ENCODE data around the gene DNM2. TPM values are rescaled to one million over a fixed set of nuclear protein-coding genes. Genes with fewer than 3 reads are reported as not detected.
A peak's percentile ranks its signal among the peaks of the same experiment; 100 is the strongest.
"Not testable (repeated sequence)": the region's sequence is repeated elsewhere in the genome, so short reads cannot be mapped to it uniquely, and the experiment has no call there.

The DNM2 gene
- total RNA-seq, 4 donors from 2014 or later, result 79.1 to 115 (median 96.8) TPM

GRCh38 chr19:10742476-10742875, 24.6 kb downstream of the DNM2 start:
- 50 to 100% methylated on average over 2 to 3 of the region's 4 CpGs for WGBS, 2 donors (ENCODE audit: low coverage in 1 of 2)
- H3K4me3 ChIP-seq, result no peak overlapping the region
- no peaks in the 10 kb centered on the region for H3K9me3 ChIP-seq
- ATAC-seq, result peak; percentile 57
- no peak overlapping the region for H3K27ac ChIP-seq
- TF ChIP-seq POLR2AphosphoS5 (IDR thresholded peaks at IDR 0.05) (no peak), POLR2A (IDR thresholded peaks at IDR 0.05) (no peak), EP300 (IDR thresholded peaks at IDR 0.05) (no peak)
- TF ChIP-seq, protein P1, sequence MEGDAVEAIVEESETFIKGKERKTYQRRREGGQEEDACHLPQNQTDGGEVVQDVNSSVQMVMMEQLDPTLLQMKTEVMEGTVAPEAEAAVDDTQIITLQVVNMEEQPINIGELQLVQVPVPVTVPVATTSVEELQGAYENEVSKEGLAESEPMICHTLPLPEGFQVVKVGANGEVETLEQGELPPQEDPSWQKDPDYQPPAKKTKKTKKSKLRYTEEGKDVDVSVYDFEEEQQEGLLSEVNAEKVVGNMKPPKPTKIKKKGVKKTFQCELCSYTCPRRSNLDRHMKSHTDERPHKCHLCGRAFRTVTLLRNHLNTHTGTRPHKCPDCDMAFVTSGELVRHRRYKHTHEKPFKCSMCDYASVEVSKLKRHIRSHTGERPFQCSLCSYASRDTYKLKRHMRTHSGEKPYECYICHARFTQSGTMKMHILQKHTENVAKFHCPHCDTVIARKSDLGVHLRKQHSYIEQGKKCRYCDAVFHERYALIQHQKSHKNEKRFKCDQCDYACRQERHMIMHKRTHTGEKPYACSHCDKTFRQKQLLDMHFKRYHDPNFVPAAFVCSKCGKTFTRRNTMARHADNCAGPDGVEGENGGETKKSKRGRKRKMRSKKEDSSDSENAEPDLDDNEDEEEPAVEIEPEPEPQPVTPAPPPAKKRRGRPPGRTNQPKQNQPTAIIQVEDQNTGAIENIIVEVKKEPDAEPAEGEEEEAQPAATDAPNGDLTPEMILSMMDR (IDR thresholded peaks at IDR 0.05), result no peak
- H3K27me3 ChIP-seq, result no peaks in the 10 kb centered on the region
- H3K4me1 ChIP-seq, result peaks cover 0 to 42% (median 6%) of the 10 kb centered on the region in 3 donors
- H3K36me3 ChIP-seq, result peaks cover 0 to 4% of the 10 kb centered on the region in 2 donors

GRCh38 chr19:10744253-10744798, 26.4 kb downstream of the DNM2 start:
- H3K4me1 ChIP-seq, result peaks cover 0 to 50% (median 19%) of the 10 kb centered on the region in 3 donors

DNA sequence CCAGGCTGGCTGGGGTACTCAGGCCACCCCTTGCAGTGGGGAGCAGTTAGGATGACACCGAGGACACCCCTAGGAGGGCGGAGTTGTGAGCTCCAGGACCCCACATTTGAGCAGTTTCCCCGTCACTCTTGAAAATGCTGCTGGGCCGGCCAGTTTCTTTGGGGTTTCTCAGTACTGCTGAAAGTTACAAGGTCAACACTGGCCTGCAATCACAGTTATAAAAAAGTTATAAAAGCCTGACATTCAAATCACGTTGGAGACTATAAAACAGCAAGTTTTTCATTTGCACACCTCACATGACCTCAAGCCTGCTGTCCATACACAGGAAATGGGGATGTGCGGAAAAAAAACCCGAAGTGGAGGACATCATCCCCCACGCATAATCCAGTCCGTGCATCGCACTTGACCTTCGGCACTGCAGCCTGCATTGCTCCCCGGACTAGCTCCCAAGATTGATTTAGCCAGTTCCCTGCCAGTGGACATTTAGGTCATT, 27.0 kb downstream of the DNM2 start:
- WGBS, 2 donors (ENCODE audit: low coverage in 1 of 2), result 57 to 79% methylated on average over 4 to 11 of the region's 12 CpGs
- no peak for TF ChIP-seq EP300 (IDR thresholded peaks at IDR 0.05)
- TF ChIP-seq, protein P1 (IDR thresholded peaks at IDR 0.05), result no peak
- no peak for TF ChIP-seq POLR2AphosphoS5 (IDR thresholded peaks at IDR 0.05)
- no peak for TF ChIP-seq POLR2A (IDR thresholded peaks at IDR 0.05)
- Histone ChIP-seq H3K9me3 (no peaks in the 10 kb centered on the region), H3K4me1 (peaks cover 0 to 55% (median 24%) of the 10 kb centered on the region in 3 donors), H3K27me3 (no peaks in the 10 kb centered on the region), H3K4me3 (no peak overlapping the region), H3K36me3 (no peaks in the 10 kb centered on the region), H3K27ac (no peak overlapping the region)
- ATAC-seq, result no peak

More at GRCh38 chr19:10744253-10744798, 26.4 kb downstream of the DNM2 start:
- TF ChIP-seq POLR2AphosphoS5 (IDR thresholded peaks at IDR 0.05) (no peak), EP300 (IDR thresholded peaks at IDR 0.05) (no peak), POLR2A (IDR thresholded peaks at IDR 0.05) (no peak)
- TF ChIP-seq, protein P1 (IDR thresholded peaks at IDR 0.05), result no peak
- no peaks in the 10 kb centered on the region for H3K9me3 ChIP-seq
- no peak for ATAC-seq
- no peaks in the 10 kb centered on the region for H3K27me3 ChIP-seq
- WGBS, 2 donors (ENCODE audit: low coverage in 1 of 2), result 56 to 64% methylated on average over 4 to 8 of the region's 11 CpGs
- no peak overlapping the region for H3K4me3 ChIP-seq
- H3K36me3 ChIP-seq, result no peaks in the 10 kb centered on the region
- no peak overlapping the region for H3K27ac ChIP-seq

DNA sequence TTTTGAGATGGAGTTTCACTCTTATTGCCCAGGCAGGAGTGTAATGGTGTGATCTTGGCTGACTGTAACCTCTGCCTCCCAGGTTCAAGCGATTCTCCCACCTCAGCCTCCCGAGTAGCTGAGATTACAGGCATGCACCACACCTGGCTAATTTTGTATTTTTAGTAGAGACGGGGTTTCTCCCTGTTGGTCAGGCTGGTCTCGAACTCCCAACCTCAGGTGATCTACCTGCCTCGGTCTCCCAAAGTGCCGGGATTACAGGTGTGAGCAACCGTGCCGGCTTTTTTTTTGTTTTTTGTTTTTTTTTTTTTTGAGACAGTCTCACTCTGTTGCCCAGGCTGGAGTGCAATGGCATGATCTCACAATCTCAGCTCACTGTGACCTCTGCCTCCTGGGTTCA, 28.6 kb downstream of the DNM2 start:
- H3K27ac ChIP-seq, H3K9me3 ChIP-seq, H3K27me3 ChIP-seq, H3K4me3 ChIP-seq, ATAC-seq, H3K36me3 ChIP-seq: not testable (repeated sequence)
- 78 to 85% methylated on average over 6 to 8 of the region's 8 CpGs for WGBS, 2 donors (ENCODE audit: low coverage in 1 of 2)
- peaks cover 0 to 71% (median 32%) of the 10 kb centered on the region in 3 donors for H3K4me1 ChIP-seq

- H3K9me3 ChIP-seq, result no peaks in the 10 kb centered on the region
- H3K27me3 ChIP-seq, result no peaks in the 10 kb centered on the region
- ATAC-seq, result no peak
- TF ChIP-seq, protein P1 (IDR thresholded peaks at IDR 0.05), result no peak
- TF ChIP-seq POLR2A (IDR thresholded peaks at IDR 0.05) (no peak), POLR2AphosphoS5 (IDR thresholded peaks at IDR 0.05) (no peak), EP300 (IDR thresholded peaks at IDR 0.05) (no peak)
- H3K36me3 ChIP-seq, result no peaks in the 10 kb centered on the region
- no peak overlapping the region for H3K4me3 ChIP-seq
- WGBS, 2 donors (ENCODE audit: low coverage in 1 of 2), result 64 to 80% methylated on average over 2 of the region's 6 CpGs
- H3K4me1 ChIP-seq, result peaks cover 0 to 76% (median 35%) of the 10 kb centered on the region in 3 donors
- H3K27ac ChIP-seq, result no peak overlapping the region
These were observed 29.4 kb downstream of the DNM2 start for GRCh38 chr19:10747271-10747670.
